Activated T-cell treated with anti-CD3 and anti-CD28 coated beads for 24 hours (primary cell): ENCODE measurements around the gene FNDC7.
"Not testable (repeated sequence)": the region's sequence is repeated elsewhere in the genome, so short reads cannot be mapped to it uniquely, and the experiment has no call there.

ENCODE experiments used
- DNase-seq: peaks from one replicate; pipeline ENCODE4 v3.0.0-alpha.2; 2020; ENCODE audit warnings: low read depth

Gene FNDC7, protein sequence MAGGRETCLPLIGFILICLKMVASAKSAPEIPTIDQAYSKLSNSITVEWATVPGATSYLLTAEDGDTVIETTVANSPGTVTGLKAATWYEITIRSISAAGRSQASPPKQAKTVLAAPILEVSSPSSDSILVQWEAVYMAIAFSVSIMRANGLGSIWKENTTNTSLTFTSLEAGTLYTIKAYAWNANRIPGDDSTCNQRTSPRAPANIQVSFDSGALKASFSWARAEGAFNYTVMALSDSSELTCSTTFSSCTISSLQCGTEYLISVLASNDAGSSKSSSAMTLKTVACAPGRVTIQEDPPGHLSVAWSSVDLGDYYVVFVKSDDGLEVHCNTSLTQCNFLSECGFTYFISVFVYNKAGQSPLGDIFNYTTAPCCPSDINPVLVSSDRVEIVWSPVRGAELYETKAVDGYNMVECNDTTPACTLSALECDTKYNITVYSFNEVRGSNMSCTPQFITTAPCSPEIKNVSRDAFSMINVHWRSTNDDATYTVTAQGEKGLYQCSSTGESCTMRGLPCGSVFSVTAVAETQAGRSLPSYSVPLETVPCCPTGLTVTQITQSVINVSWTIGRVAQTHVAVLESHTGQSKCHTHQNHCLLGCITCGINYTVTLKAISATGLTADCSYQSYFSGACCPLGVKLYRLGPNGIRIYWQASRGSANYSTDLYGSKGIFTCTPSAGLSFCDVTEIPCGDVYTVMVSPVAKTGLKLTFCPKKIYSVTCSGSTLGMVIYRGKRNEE

DNA sequence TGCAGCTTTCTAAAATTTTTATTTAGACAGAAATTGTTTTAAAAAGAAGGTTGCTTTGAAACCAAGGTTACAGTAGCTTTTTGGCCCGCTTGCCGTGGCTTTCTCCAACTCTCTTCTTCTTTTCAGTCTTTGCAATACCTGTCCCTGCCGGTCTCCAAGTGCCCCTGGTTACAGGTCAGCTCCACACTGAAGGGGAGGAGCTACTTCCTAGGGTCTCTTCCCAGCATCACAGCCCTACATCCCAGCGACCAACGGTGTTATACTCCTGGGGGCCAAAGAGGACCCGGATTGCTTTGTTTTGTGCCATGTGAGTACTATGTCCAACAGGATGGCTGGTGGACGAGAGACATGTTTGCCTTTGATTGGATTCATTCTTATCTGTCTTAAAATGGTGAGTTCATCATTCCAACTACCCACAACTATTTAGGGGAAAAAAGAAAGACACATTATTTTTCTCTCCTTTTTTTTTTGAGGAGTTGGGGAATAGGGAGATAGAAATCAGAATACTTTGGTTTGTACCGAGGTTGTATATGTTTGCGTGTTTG lies at the start of gene FNDC7:
TSS of gene FNDC7 (plus strand) at position 303 of the 545 bp plus-strand sequence. CDS start at position 329, 26 bp downstream.
- no peak for DNase-seq

DNA sequence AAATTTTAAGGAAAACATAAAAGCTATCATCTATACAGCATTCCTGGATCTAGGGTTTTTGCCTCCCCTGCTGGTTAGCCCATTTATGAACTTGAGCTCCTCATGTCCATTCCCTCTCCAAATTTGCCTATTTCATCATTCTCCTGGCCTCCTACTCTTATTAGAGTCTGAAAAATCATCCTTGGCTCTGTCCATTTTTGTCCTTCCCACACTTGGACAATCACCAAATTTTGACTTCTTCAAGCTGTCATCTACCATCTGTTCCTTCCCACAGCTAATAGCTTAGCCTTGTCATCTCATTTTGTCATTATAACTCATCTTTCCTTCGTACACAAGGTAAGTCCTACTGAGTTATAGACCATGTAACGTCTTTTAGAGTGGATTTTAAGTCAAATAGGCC lies 49.6 kb upstream of the FNDC7 start:
- DNase-seq: no peak

DNA sequence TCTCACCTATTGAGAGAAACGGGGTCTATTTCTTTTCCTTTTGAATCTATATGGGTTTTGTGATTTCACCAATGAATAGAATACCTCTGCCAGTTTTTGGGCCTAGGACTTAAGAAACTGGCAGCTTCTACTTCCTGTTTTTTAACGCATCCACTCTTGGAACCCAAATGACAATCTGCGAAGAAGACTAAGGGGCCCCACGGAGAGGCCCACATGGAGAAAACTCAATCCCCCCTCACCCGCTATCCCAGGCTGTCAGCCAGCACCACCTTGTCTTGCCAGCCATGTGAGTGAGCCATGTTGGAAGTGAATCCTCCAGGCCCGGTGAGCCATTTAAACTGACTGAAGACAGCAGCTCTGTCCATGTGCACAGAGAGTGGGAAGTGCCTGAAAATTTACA lies 48.2 kb upstream of the FNDC7 start:
- DNase-seq: no peak

DNA sequence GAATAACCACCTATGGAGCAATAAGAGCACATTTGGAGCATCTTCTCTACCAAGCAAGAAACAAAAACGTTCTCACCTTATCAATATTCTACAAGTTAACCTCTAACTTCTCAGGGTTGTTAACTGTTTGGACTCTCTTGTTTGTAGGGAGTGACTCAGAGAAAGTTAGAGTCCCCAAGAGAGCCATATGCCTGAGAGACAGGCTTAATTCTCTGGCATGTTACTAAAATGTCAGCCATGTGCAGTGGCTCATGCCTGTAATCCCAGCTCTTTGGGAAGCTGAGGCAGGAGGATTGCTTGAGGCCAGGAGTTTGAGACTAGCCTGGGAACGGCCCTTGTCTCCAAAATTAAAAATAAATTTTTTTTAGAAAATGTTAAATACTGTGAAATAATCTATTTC lies 47.6 kb upstream of the FNDC7 start:
- no peak for DNase-seq

DNA sequence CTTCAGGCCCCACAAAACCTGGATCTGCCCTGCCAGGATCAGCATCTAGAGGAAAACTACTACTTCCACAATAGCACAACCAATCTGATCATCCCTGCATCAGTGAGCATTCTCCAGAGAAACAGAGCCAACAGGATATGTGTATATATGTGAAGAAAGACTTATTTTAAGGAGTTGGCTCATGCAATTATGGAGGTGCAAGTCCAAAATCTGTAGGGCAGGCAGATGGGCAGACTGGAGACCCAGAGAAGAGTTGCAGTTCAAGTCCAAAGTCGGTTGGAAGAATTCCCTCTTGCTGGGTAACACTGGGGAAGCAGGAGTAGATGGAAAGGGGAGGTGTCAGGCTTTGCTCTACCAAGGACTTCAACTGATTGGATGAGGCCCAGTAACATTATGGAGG lies 46.9 kb upstream of the FNDC7 start:
- DNase-seq: no peak

DNA sequence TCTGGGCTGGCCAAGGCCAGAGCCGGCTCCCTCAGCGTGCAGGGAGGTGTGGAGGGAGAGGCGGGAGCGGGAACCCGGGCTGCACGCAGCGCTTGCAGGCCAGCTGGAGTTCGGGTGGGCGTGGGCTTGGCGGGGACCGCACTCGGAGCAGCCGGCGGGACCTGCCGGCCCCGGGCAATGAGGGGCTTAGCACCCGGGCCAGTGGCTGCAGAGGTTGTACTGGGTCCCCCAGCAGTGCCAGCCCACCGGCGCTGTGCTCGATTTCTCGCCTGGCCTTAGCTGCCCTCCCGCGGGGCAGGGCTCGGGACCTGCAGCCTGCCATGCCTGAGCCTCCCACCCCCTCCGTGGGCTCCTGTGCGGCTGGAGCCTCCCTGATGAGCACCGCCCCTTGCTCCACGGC lies 45.3 kb upstream of the FNDC7 start:
- not testable (repeated sequence) for DNase-seq

DNA sequence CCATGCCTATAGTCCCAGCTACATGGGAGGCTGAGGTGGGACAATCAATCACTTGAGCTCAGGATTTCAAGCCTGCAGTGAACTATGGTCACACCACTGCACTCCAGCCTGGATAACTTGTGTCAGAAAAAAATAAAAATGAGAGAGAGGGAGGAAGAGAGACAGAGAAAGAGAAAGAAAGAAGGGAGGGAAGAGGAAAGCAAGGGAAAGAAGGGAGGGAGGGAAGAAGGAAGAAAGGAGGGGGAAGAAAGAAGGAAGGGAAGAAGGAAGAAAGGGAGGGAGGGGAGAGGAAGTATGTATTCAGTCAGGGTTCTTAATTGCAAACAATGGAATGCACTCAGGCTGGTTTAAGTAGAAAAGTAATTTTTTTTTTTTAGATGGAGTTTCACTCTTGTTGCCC lies 43.9 kb upstream of the FNDC7 start:
- no peak for DNase-seq

DNA sequence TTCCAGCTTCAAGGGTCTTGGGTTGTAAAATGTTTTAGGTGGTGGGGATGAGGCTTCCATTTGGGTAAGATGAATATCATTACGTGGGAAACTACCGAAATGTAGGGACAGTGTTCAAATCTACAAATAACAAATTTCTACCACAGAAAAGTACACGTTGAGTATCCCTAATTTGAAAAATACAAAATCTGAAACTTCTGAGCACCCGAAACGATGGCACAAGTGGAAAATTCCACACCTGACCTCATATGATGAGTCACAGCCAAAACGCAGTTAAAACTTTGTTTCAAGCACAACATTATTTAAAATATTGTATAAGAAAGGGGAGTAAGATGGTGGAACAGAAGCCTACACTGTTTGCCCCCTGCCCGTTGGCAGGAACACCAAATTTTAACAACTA lies 43.0 kb upstream of the FNDC7 start:
- no peak for DNase-seq

DNA sequence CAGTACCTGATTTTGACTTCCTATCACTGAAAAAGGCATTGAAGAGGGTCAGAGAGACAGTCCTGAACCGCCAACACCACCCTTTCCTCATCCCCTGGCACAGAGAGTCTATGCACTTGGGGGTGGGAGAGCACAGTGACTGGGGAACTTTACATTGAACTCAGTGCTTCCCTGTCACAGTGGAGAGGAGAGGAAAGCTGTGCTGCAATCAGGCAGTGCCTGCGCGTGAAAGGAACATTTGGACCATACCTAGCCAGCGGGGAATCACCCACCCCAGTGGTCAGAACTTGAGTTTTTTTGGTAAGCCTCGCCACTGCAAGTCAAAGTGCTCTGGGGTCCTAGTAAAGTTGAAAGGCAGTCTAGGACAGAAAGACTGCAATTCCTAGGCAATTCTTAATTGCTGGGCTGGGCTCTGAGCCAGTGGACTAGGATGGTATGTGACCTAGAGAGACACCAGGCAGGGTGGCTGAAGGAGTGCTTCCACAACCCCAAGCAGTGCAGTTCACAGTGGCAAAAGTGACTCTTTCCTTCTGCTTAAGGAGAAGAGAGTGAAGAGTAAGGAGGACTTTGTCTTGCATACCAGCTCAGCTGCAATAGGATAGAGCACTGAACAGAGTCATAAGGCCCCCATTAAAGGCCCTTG lies 42.5 kb upstream of the FNDC7 start:
- no peak for DNase-seq

DNA sequence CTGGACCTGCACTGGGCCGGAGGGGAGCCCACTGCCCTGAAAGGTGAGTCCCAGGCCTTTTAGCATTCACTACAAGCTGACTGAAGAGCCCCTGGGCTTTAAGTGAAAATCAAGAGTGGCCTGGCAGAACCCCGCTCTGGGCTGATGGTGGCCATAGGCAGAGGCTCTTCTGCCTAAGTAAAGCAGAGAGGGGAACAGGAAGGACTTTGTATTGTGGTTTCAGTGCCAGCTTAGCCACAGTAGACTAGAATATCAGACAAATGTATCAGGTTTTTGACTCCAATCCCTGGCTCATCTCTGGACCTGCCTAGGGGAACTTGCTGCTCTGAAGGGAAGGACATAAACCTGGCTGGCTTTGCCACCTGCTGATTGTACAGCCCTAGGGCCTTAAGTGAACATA lies 41.6 kb upstream of the FNDC7 start:
- DNase-seq: no peak

DNA sequence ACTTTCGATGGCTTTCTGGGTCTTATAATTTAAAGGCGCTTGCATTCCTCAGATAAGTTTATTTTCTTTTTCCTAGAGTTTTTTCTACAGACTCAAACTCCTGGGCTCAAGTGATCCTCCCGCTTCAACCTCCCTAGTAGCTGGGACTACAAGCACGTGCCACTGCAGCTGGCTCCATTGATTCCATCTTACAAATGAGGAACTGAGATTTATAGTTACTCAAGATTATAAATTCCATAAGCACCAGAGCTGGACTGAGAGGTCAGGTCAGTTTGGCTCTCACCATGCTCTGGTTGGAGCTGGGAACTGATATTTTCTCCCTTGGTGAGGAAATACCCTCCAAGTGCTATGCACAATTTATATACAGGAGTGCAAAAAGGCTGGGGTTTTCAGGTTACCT lies 34.0 kb upstream of the FNDC7 start:
- no peak for DNase-seq

DNA sequence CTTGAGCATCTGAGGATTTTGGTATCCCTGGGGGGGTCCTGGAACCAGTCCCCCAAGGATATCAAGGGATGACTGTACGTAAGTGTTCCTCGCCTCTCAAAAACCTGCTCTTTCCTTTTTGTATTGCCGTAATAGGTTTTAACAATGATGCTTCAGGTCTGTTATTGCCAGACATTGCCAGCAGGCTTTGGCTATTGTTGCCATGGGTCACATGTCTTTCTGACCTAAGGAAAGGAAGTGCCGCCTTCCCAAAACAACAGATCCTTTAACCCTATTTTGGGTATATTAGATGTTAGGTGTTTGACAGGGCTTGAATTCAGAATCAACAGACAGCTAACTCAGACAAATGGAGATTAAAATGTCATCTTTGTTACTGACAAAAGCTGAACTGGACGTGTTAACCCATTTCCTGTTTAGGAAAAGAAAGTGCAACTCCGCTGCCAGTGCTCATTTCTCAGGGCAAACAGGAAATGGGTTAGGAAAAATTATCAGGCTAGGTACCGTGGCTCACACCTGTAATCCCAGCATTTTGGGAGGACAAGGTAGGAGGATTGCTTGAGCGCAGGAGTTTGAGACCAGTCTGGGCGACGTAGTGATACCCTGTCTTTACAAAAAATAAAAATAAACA lies 33.0 kb upstream of the FNDC7 start:
- DNase-seq: no peak

DNA sequence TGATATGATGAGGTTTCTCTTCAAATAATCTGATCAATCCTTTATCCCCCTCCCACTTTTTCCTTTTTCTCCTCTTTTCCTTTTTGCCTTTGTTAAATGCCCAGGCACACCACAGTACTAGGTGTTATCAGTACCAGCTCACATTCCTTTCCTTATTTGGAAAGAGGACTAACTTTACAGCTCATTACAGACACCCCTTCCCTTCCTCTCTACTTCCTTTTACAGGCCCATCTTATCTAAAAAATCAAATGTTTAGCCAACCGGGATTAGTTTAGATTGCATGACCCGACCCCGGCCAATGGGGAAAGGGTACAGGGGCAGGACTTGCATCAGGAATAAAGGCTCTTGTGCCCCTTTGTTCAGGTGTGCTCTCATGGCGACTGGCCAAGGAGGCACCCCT lies 31.0 kb upstream of the FNDC7 start:
- DNase-seq: not testable (repeated sequence)

DNA sequence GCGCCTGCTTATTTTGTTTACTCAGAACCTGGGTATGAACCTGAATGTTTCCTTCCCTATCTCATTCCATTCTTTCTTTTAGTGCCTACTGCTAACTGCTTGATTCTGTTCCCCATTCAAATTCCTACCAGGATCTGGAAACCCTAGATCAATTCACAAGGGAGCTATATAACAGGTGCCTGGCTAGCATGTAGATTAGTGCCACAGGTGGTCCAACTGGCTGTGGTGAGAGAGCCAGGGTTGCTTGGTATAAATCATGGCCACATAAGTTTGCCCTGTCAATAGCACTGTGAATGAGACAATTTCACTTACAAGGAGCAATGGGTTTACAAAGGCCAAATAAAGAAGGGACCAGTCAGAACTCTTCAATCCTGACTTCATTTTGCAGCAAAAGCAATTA lies 27.2 kb upstream of the FNDC7 start:
- no peak for DNase-seq

DNA sequence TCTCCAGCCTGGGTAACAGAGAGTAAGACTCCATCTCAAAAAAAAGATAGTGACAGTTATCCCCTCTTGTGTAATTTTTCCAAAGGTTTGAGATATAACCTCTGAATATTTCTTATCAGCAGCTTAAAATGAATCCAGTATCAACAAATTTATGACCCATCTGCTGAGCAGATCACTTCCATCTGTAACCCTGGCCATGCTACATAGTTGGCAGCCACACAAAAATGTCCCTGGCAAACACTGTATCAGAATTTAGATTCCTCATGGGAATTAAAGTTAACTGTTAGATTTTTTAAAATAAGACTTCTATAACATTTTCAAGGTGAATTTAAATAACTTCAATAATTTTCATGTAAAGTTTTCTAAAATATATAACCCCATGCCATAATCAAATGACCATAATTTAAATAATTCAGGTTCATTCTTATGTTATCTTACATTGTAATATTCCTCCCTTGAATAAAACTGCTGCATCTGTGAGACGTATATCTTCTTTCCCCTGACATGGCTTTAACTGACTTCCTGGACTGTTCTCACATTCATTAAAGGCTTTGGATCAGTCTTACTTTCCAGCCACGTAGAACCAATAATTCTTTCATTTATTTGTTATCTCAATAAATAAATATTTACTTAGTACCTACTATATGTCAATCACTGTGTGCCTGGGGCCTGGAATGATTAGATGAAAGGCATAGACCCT lies 25.9 kb upstream of the FNDC7 start:
- DNase-seq: no peak

DNA sequence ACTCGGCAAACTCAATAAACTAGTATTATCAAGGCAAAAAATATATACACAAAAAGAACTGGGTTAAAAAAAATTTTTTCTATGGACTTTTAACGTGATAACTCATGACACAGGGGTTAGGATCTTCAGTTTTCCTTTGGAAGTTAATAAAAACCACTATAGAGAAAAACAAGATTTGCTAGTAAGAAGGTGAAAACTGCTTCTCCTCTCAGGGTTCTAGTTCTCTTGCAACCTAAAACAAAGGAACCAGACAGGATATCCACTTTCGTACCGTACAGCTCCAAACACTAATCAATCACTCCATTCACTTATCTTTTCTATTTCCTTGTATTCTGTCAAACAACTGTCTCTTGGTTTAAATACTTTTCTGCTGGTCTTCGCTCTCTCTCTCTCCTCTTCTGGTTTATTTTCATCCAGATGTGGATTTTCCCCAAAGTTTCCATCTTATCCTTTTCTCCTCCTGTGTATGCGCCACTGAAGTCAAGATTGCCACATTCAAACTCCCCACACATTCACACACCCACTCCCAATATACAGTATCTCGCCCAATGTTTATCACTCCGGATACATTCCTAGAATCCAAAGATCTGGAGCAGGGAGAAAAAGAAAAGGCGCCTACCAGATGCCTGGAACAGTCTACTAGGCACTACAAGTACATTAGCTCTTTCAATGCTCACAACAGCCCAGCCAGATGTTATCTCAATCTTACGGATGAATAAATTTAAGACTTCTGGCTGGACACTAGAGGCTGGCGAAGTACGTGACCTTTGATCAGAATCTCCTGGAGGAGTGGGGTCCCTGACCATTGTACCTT lies 21.4 kb upstream of the FNDC7 start:
- DNase-seq: no peak

DNA sequence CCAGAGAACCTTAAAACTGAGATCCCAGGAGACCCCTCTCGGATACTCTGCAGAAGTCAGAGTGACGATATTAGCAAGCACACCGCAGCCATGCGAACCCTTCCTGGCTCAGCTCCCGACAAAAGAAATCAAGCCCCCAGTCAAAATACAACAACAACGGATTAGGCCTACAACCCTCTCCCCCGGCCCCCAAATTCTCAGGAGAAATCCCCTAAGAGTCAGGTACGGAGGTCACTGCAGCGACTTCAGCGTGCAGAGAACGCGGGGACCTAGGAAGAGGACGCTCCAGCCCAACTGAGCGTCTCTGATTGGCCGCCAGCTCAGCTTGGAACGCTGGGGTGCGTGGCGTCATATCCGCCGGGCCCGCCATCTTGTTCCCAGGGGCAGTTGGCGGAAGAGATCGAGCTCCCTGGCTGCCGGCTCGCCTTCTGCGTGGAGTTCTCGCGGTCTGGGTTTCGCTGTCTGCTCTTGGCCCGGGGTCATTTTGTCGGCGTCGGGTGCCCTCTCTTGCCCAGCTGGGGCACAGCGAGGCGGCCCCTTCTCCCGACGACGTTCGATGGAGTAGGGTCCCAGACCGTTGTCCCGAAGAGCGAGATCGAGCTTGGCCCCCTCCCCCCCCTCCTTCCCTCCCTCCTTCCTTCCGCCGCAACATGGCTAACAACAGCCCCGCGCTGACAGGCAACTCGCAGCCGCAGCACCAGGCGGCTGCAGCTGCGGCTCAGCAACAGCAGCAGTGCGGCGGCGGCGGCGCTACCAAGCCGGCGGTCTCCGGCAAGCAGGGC lies 20.6 kb upstream of the FNDC7 start, which contains the start of gene PRPF38B:
TSS of gene PRPF38B (plus strand) at position 369 of the 782 bp plus-strand sequence. CDS start at position 651, 282 bp downstream.
- DNase-seq: peak; percentile 91

DNA sequence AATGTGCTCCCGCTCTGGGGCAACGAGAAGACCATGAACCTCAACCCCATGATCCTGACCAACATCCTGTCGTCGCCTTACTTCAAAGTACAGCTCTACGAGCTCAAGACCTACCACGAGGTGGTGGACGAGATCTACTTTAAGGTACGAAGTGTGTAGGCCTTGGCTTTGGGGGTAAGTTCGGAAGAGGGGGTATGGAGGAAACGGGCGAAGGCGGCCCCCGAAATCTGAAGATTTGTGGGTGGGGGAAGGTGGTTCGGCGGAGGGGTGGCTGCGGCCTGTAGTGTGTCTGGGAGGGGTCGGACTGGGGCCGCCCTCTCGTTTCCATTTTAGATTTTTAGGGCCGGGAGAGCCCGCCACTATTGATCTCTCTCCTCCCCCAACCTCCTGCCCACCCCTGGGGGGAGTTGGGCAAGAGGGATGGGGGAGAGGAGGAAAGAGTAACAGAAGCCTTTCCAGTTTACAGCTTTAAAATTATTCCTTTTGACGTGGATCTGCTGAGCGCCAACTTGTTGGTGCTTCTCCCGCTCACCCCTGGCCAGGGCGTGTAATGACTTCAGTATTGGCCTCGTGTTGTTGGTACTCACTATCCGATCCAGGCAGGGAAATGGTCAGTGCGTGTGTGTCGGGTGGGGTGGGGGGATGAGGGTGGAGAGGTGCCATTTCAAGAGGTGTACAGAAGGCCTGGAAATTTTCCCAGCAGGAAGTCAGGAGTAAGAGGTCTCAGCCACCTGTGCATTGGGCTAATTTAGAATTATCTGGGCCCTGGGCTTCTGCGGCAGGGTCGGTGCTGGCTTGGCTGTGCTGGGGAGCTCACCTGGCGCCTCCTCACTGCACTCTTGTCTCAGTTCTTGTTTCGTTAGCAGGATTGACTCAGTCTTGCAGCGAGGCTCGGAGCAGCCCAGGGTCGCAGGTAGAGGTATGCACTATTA lies 19.7 kb upstream of the FNDC7 start:
- DNase-seq: peak; percentile 55

DNA sequence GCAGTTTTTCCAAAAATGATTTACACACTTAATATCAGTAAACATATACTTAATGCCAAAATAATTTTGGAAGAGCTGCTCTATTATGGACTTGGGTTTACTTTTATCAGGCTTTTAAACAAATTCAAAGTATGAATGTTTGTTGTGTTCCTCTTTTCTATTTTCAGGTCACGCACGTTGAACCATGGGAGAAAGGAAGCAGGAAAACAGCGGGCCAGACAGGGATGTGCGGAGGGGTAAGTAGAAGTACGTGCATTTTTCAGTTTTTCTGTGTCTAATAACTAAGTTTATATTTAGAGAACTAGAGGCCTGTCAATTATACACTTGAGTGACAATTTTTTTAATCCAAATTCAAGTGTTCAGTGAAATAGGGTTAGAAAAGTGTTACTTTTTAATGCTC lies 17.2 kb upstream of the FNDC7 start:
- no peak for DNase-seq
